Esophagus squamous epithelium (tissue), 5 donors: ENCODE measurements around the gene PTPRQ. TPM values are rescaled to one million over a fixed set of nuclear protein-coding genes. Genes with fewer than 3 reads are reported as not detected.

Experiments used
- DNase-seq: peaks from one replicate; lab custom pipeline; 2025; lab: John Stamatoyannopoulos, UW
- H3K27ac ChIP-seq, 4 donors: fragments of 200-600 bp; sonication (generic); one replicate each; pipeline ENCODE4 v1.5.1; 2016 to 2019; ENCODE audit warnings: mild to moderate bottlenecking in 1 of 4
- H3K27me3 ChIP-seq, 4 donors: fragments of 200-600 bp; sonication (generic); 1 replicate in 3 of 4; 2 replicates in 1 of 4; pipeline versions ENCODE4 v1.5.1 to v1.6.0; 2017 to 2021; ENCODE audit warnings: antibody characterized with exemption in 1 of 4
- H3K36me3 ChIP-seq, 3 donors: fragments of 200-600 bp; sonication (generic); one replicate each; pipeline ENCODE4 v1.5.1; 2016 to 2019
- H3K4me1 ChIP-seq, 3 donors: fragments of 200-600 bp; sonication (generic); one replicate each; pipeline ENCODE4 v1.5.1; 2017 to 2019
- H3K4me3 ChIP-seq, 4 donors: fragments of 200-600 bp; sonication (generic); 1 replicate in 3 of 4; 2 replicates in 1 of 4; pipeline ENCODE4 v1.5.1; 2016 to 2019; ENCODE audit warnings: mild to moderate bottlenecking in 2 of 4, moderate library complexity in 1 of 4
- H3K9me3 ChIP-seq, 3 donors: fragments of 200-600 bp; sonication (generic); one replicate each; pipeline ENCODE4 v1.5.1; 2016 to 2019
- POLR2A ChIP-seq, 4 donors: fragments of 450-650 bp; IDR thresholded peaks; one replicate each; pipeline ENCODE4 v1.6.1; 2017; ENCODE audit warnings: antibody characterized with exemption in 4 of 4, mild to moderate bottlenecking in 4 of 4, moderate library complexity in 3 of 4
- WGBS, 2 donors: methylation state at CpG; one replicate each; pipeline ENCODE4 v1.1.5; 2018; 5-methylcytosine and 5-hydroxymethylcytosine counted together
- intact Hi-C: fragments of 100-400 bp; cut with DNase I; formaldehyde crosslinking; loops from one replicate; pipeline ENCODE4 v1.15.0; 2022
- total RNA-seq, 4 donors: library from RNA; depleted of rRNA; stranded (reverse); fragments of >200 nt; gene quantifications; one replicate each; pipeline ENCODE4 v1.1.0, GENCODE V29; 2016
- TF ChIP-seq, protein P1 (sequence below), 6 experiments: fragments of 450-650 bp in 4 of 6; fragments of 200-600 bp in 2 of 6; sonication (generic) in 2 of 6; IDR thresholded peaks; one replicate each; pipeline ENCODE4 v1.5.1; 2016 to 2019; ENCODE audit warnings: antibody characterized with exemption in 6 of 6, mild to moderate bottlenecking in 4 of 6, moderate library complexity in 4 of 6
- donor health status: DM: yes; HTN: yes; CAD: no.

The PTPRQ gene
- total RNA-seq, 4 donors from 2014 or later: 0.19 to 0.44 (median 0.31) TPM; not detected in 1

DNA sequence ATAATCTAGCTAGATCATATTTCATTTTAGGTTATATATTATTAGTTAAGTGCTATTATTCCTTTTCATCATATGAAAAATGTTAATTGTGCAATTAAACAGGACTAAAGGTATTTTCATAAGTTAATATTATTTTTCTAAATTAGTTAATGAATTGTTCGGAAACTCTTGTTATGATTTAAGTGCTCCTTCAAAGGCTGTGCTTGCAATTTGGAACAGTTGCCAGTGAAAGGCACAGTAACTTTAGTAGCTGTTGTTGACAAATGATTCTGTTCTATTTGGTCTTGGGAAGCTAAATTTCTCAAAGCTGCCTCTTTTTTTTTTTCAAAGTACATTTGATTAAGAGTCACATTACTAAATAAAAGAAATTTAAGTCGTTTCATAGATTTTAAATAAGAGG lies 40.7 kb downstream of the PTPRQ start:
- Histone ChIP-seq H3K4me1 (no peaks in the 10 kb centered on the region), H3K27ac (no peak overlapping the region), H3K36me3 (no peaks in the 10 kb centered on the region), H3K9me3 (no peaks in the 10 kb centered on the region), H3K4me3 (no peak overlapping the region), H3K27me3 (no peaks in the 10 kb centered on the region)
- TF ChIP-seq POLR2A (IDR thresholded peaks at IDR 0.05): no peak
- TF ChIP-seq, protein P1, sequence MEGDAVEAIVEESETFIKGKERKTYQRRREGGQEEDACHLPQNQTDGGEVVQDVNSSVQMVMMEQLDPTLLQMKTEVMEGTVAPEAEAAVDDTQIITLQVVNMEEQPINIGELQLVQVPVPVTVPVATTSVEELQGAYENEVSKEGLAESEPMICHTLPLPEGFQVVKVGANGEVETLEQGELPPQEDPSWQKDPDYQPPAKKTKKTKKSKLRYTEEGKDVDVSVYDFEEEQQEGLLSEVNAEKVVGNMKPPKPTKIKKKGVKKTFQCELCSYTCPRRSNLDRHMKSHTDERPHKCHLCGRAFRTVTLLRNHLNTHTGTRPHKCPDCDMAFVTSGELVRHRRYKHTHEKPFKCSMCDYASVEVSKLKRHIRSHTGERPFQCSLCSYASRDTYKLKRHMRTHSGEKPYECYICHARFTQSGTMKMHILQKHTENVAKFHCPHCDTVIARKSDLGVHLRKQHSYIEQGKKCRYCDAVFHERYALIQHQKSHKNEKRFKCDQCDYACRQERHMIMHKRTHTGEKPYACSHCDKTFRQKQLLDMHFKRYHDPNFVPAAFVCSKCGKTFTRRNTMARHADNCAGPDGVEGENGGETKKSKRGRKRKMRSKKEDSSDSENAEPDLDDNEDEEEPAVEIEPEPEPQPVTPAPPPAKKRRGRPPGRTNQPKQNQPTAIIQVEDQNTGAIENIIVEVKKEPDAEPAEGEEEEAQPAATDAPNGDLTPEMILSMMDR (IDR thresholded peaks at IDR 0.05): no peak
- 44 to 49% methylated on average over 2 of the region's 2 CpGs for WGBS, 2 donors
- intact Hi-C loops: no loop called here
- DNase-seq: no peak

DNA sequence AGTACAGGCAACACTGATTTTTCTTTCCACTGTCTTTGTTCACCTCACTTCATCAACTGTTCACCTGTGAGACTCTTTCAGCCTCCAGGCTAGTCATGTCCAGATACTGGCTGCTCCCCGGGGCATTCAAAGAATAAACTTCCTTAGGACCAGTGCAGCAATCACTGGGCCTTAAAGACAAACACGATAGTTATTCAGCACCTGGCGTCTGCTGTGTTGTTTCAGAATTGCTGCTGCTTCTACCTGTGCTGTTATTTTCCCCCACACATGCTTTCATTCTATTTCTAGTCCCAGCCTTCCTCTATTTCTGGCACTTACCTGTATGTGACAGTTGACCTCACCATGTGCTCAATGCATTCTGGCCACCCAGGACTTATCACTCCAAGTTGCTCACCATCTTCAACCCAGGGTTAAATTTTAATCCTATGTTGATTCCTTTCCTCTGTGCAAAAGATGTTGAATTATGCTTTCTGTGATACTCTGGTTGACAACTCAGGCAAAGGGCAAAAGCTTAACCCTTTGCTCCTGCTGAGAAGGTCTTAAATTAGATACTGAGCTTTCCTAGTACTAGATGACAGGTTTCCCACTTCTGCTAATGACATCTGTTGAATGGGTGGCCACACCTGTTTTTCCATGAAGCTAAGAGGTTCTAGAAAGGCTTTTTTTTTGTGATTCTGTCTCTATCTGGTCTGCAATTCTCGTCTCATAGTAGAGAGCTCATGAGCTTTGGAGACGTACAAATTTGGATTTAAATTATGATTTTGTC lies 41.4 kb downstream of the PTPRQ start:
- intact Hi-C loops: no loop called here
- no peaks in the 10 kb centered on the region for H3K9me3 ChIP-seq
- H3K36me3 ChIP-seq: no peaks in the 10 kb centered on the region
- no peaks in the 10 kb centered on the region for H3K27me3 ChIP-seq
- DNase-seq: no peak
- no peaks in the 10 kb centered on the region for H3K4me1 ChIP-seq
- 52 to 58% methylated on average over 5 of the region's 5 CpGs for WGBS, 2 donors
- no peak overlapping the region for H3K4me3 ChIP-seq
- TF ChIP-seq, protein P1 (IDR thresholded peaks at IDR 0.05): no peak
- no peak for TF ChIP-seq POLR2A (IDR thresholded peaks at IDR 0.05)
- no peak overlapping the region for H3K27ac ChIP-seq

GRCh38 chr12:80490329-80490728 lies 46.3 kb downstream of the PTPRQ start:
- H3K27me3 ChIP-seq: no peaks in the 10 kb centered on the region
- no peak for DNase-seq
- 58 to 61% methylated on average over 2 of the region's 2 CpGs for WGBS, 2 donors
- H3K27ac ChIP-seq: no peak overlapping the region
- H3K9me3 ChIP-seq: no peaks in the 10 kb centered on the region
- intact Hi-C loops: no loop called here
- no peaks in the 10 kb centered on the region for H3K4me1 ChIP-seq
- no peaks in the 10 kb centered on the region for H3K36me3 ChIP-seq
- H3K4me3 ChIP-seq: no peak overlapping the region
- TF ChIP-seq, protein P1 (IDR thresholded peaks at IDR 0.05): no peak
- no peak for TF ChIP-seq POLR2A (IDR thresholded peaks at IDR 0.05)

DNA sequence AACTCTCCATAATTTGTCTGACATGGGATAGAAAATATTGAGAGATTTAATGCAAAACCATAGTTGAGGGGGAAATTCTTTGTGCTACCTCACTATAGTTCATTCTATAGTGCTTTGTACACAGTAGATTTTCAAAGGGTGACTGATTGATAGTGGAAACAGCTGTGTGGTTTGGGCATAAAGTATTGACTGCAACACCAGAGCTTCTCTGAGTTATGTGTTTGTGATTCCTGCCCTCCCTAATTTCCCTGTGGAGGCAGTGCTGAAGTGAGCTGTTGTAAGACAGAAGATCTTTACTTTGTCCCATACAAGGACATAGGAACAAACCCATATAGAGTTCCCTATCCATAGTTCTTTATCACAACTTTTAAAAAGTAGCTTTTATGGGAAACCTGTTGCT lies 47.1 kb downstream of the PTPRQ start:
- Histone ChIP-seq H3K9me3 (no peaks in the 10 kb centered on the region), H3K27me3 (no peaks in the 10 kb centered on the region), H3K4me1 (no peaks in the 10 kb centered on the region), H3K36me3 (no peaks in the 10 kb centered on the region), H3K27ac (no peak overlapping the region), H3K4me3 (no peak overlapping the region)
- no peak for DNase-seq
- intact Hi-C loops: no loop called here
- no peak for TF ChIP-seq POLR2A (IDR thresholded peaks at IDR 0.05)
- TF ChIP-seq, protein P1 (IDR thresholded peaks at IDR 0.05): no peak

DNA sequence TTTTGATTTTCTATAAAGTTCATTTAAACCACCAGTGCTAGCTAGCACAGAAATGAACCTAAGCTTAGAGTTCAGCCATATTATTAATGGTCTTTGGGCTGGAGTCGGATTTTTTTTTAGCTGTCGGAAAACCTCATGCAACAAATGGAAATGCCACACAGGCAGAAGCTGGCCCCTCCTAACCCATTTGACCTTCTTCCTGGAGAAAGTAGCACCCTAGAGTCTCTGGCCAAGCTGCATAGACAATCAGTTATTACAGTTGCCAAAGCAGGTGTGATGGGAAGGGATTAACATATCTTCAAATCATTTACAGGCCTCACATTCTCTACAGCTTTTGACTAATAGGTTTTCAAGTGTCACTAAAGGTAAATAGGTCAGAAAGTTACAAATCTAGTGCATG lies 49.4 kb downstream of the PTPRQ start:
- Histone ChIP-seq H3K4me3 (no peak overlapping the region), H3K4me1 (no peaks in the 10 kb centered on the region), H3K27ac (no peak overlapping the region), H3K27me3 (no peaks in the 10 kb centered on the region), H3K36me3 (no peaks in the 10 kb centered on the region), H3K9me3 (no peaks in the 10 kb centered on the region)
- intact Hi-C loops: no loop called here
- WGBS, 2 donors: 74 to 82% methylated on average over 2 of the region's 2 CpGs
- no peak for DNase-seq
- TF ChIP-seq, protein P1 (IDR thresholded peaks at IDR 0.05): no peak
- no peak for TF ChIP-seq POLR2A (IDR thresholded peaks at IDR 0.05)
